HG03175 (cell line): Measurements from ENCODE around the gene TMEM201.
"Not testable (repeated sequence)": the region's sequence is repeated elsewhere in the genome, so short reads cannot be mapped to it uniquely, and the experiment has no call there.

Experiments
- ATAC-seq: cut with Tn5 transposase; IDR thresholded peaks from one replicate; pipeline ENCODE4 v1.9.1; 2021; ENCODE audit warnings: mild to moderate bottlenecking, moderate library complexity; ENCODE audit not compliant: unreplicated experiment

Gene TMEM201

GRCh38 chr1:9588551-9589143, at the start of gene TMEM201:
TSS of gene TMEM201 (plus strand) at chr1:9588911. CDS start at chr1:9588931, 20 bp downstream.
- peak; percentile 68 for ATAC-seq

- ATAC-seq: peak; percentile 96
These were observed 49.4 kb upstream of the TMEM201 start, which contains the start of gene SLC25A33 for GRCh38 chr1:9539165-9539828. TSS of gene SLC25A33 (plus strand) at chr1:9539465. CDS start at chr1:9539692, 227 bp downstream.

GRCh38 chr1:9539829-9540550, 48.7 kb upstream of the TMEM201 start:
- ATAC-seq: peak; percentile 37

GRCh38 chr1:9542430-9542829, 46.3 kb upstream of the TMEM201 start:
- ATAC-seq: no peak

- ATAC-seq: no peak
These were observed 43.8 kb upstream of the TMEM201 start for GRCh38 chr1:9544926-9545325.

- ATAC-seq: no peak
These were observed 38.7 kb upstream of the TMEM201 start for GRCh38 chr1:9549955-9550546.

GRCh38 chr1:9551984-9552383, 36.7 kb upstream of the TMEM201 start:
- no peak for ATAC-seq

GRCh38 chr1:9553736-9554144, 35.0 kb upstream of the TMEM201 start:
- ATAC-seq: no peak

- ATAC-seq: no peak
These were observed 32.8 kb upstream of the TMEM201 start for GRCh38 chr1:9555942-9556341.

GRCh38 chr1:9557624-9558023, 31.1 kb upstream of the TMEM201 start:
- ATAC-seq: no peak

- ATAC-seq: no peak
These were observed 30.3 kb upstream of the TMEM201 start for GRCh38 chr1:9558271-9558945.

GRCh38 chr1:9558946-9559545, 29.7 kb upstream of the TMEM201 start:
- ATAC-seq: no peak

GRCh38 chr1:9559673-9560072, 29.0 kb upstream of the TMEM201 start:
- ATAC-seq: no peak

GRCh38 chr1:9560090-9560489, 28.6 kb upstream of the TMEM201 start:
- ATAC-seq: not testable (repeated sequence)

GRCh38 chr1:9561429-9561828, 27.3 kb upstream of the TMEM201 start:
- no peak for ATAC-seq

GRCh38 chr1:9569267-9569666, 19.4 kb upstream of the TMEM201 start:
- no peak for ATAC-seq

- not testable (repeated sequence) for ATAC-seq
These were observed 17.7 kb upstream of the TMEM201 start for GRCh38 chr1:9570886-9571529.

GRCh38 chr1:9573723-9574122, 15.0 kb upstream of the TMEM201 start:
- ATAC-seq: no peak

- no peak for ATAC-seq
These were observed 13.2 kb upstream of the TMEM201 start for GRCh38 chr1:9575486-9575885.

- no peak for ATAC-seq
These were observed 11.8 kb upstream of the TMEM201 start for GRCh38 chr1:9576903-9577302.
